GM23338 (cell line): ENCODE results near the gene ARHGAP30. TPM values are rescaled to one million over a fixed set of nuclear protein-coding genes. Genes with fewer than 3 reads are reported as not detected.

Experiments
- ATAC-seq: fragments of 200-7000 bp; cut with Tn5 transposase; 3 replicates; pipeline ENCODE4 v1.9.1; 2020
- DNase-seq: peaks from one replicate; pipeline ENCODE4 v3.0.0-alpha.2; 2015; ENCODE audit warnings: low spot score
- H2AFZ ChIP-seq: fragments of 200-600 bp; sonication (generic); 2 replicates; pipeline ENCODE4 v1.8.0; 2016; ENCODE audit warnings: antibody characterized with exemption, mild to moderate bottlenecking, moderate library complexity
- H3F3A ChIP-seq: fragments of 200-600 bp; sonication (generic); replicated peaks from 2 replicates; pipeline ENCODE4 v1.8.0; 2017; ENCODE audit warnings: antibody characterized with exemption, mixed run types, low read depth
- H3K27ac ChIP-seq: fragments of 200-600 bp; sonication (generic); 2 replicates; pipeline ENCODE4 v1.6.1; 2016; ENCODE audit warnings: low read depth
- H3K27me3 ChIP-seq: fragments of 200-600 bp; sonication (generic); 2 replicates; pipeline ENCODE4 v1.8.0; 2016; ENCODE audit warnings: mild to moderate bottlenecking, mixed run types, moderate library complexity; ENCODE audit not compliant: insufficient read depth
- H3K36me3 ChIP-seq: fragments of 200-600 bp; sonication (generic); 2 replicates; pipeline ENCODE4 v1.8.0; 2016; ENCODE audit warnings: mild to moderate bottlenecking; ENCODE audit not compliant: insufficient read depth
- H3K4me1 ChIP-seq: fragments of 200-600 bp; sonication (generic); 2 replicates; pipeline ENCODE4 v1.8.0; 2016; ENCODE audit warnings: mild to moderate bottlenecking, moderate library complexity; ENCODE audit not compliant: insufficient read depth
- H3K4me2 ChIP-seq: fragments of 200-600 bp; sonication (generic); 2 replicates; pipeline ENCODE4 v1.7.1; 2017; ENCODE audit warnings: mixed run types
- H3K4me3 ChIP-seq: fragments of 200-600 bp; sonication (generic); 2 replicates; pipeline ENCODE4 v1.6.1; 2016; ENCODE audit warnings: mixed run types
- H3K79me2 ChIP-seq: fragments of 200-600 bp; sonication (generic); replicated peaks from 2 replicates; pipeline ENCODE4 v1.8.0; 2017; ENCODE audit warnings: mild to moderate bottlenecking; ENCODE audit not compliant: insufficient read depth
- H3K9me2 ChIP-seq: fragments of 200-600 bp; sonication (generic); 2 replicates; pipeline ENCODE4 v1.8.0; 2017; ENCODE audit not compliant: insufficient read depth
- H4K20me1 ChIP-seq: fragments of 200-600 bp; sonication (generic); replicated peaks from 2 replicates; pipeline ENCODE4 v1.8.0; 2017; ENCODE audit warnings: mild to moderate bottlenecking; ENCODE audit not compliant: insufficient read depth
- H3K27ac Mint-ChIP-seq: 2 replicates; pipeline ENCODE4 v1.8.0; 2020; ENCODE audit warnings: inconsistent platforms, mild to moderate bottlenecking, moderate library complexity, mixed read lengths
- H3K27me3 Mint-ChIP-seq: 3 replicates; pipeline ENCODE4 v1.8.0; 2022; ENCODE audit warnings: low read depth, mild to moderate bottlenecking, moderate library complexity, mixed read lengths, inconsistent platforms; ENCODE audit not compliant: insufficient read depth, poor library complexity
- H3K36me3 Mint-ChIP-seq: 3 replicates; pipeline ENCODE4 v1.8.0; 2021; ENCODE audit warnings: low read depth, mild to moderate bottlenecking, inconsistent platforms, moderate library complexity, mixed read lengths
- H3K4me1 Mint-ChIP-seq: 3 replicates; pipeline ENCODE4 v1.8.0; 2020; ENCODE audit warnings: mild to moderate bottlenecking, inconsistent platforms, mixed read lengths
- H3K4me3 Mint-ChIP-seq: 3 replicates; pipeline ENCODE4 v1.8.0; 2021; ENCODE audit warnings: moderate library complexity, mild to moderate bottlenecking, inconsistent platforms, mixed read lengths
- H3K9me3 Mint-ChIP-seq: 3 replicates; pipeline ENCODE4 v1.8.0; 2020; ENCODE audit warnings: moderate library complexity, mild to moderate bottlenecking, inconsistent platforms, mixed read lengths
- CREB1 ChIP-seq: fragments of 250-450 bp; sonication (Bioruptor Pico); IDR thresholded peaks from 2 replicates; pipeline ENCODE4 v1.5.0; 2020; ENCODE audit warnings: low read depth, mild to moderate bottlenecking, moderate library complexity
- ETS1 ChIP-seq: IDR thresholded peaks from 2 replicates; pipeline ENCODE4 v1.6.1; 2016; ENCODE audit warnings: antibody characterized with exemption
- EZH2 ChIP-seq: fragments of 200-600 bp; sonication (generic); IDR thresholded peaks from one replicate; pipeline ENCODE4 v1.8.0; 2017; ENCODE audit warnings: antibody characterized with exemption, mild to moderate bottlenecking, low read depth; ENCODE audit not compliant: unreplicated experiment
- EZH2phosphoT487 ChIP-seq: fragments of 200-600 bp; sonication (generic); IDR thresholded peaks from one replicate; pipeline ENCODE4 v1.8.1; 2018; ENCODE audit warnings: antibody characterized with exemption; ENCODE audit not compliant: unreplicated experiment
- POLR2AphosphoS5 ChIP-seq: IDR thresholded peaks from 2 replicates; pipeline ENCODE4 v1.6.1; 2016; ENCODE audit warnings: antibody characterized with exemption, low read depth
- STAT1 ChIP-seq: IDR thresholded peaks from one replicate; pipeline ENCODE4 v1.6.1; 2016; ENCODE audit warnings: antibody characterized with exemption; ENCODE audit not compliant: unreplicated experiment
- ZNF114 ChIP-seq: fragments of 250-450 bp; sonication (Bioruptor Pico); IDR thresholded peaks from 2 replicates; pipeline ENCODE4 v1.5.0; 2020; ENCODE audit warnings: mild to moderate bottlenecking, moderate library complexity
- ZNF331 ChIP-seq: fragments of 250-450 bp; sonication (Bioruptor Pico); IDR thresholded peaks from 2 replicates; pipeline ENCODE4 v1.5.0; 2020; ENCODE audit warnings: low read depth, mild to moderate bottlenecking, moderate library complexity
- polyA plus RNA-seq: library from polyadenylated mRNA; unstranded; fragments of >200 nt; fragmentation: Nextera tagmentation; extraction: Ambion mirVana; gene quantifications from 2 replicates; pipeline ENCODE4 v1.2.1, GENCODE V29; 2016
- total RNA-seq: library from RNA; depleted of rRNA; stranded (reverse); fragments of >200 nt; shearing (Covaris generic); gene quantifications from 2 replicates; pipeline ENCODE4 v1.2.3, GENCODE V29; 2014
- TF ChIP-seq, protein P1 (sequence below): IDR thresholded peaks from one replicate; pipeline ENCODE4 v1.6.1; 2018; ENCODE audit warnings: antibody characterized with exemption; ENCODE audit not compliant: unreplicated experiment
- TF ChIP-seq, protein P2 (sequence below), 2 experiments: fragments of 200-600 bp in 1 of 2; sonication (generic) in 1 of 2; conservative IDR thresholded peaks; 2 replicates each; pipeline versions ENCODE4 v1.5.1 to v1.6.1; 2016 to 2017; ENCODE audit warnings: antibody characterized with exemption in 2 of 2, low read depth in 2 of 2, mild to moderate bottlenecking in 2 of 2, moderate library complexity in 1 of 2

The ARHGAP30 gene
- total and polyA plus RNA-seq, 2 experiments from 2014 or later = 0.45 TPM; not detected in 1

GRCh38 chr1:161046605-161047228, 23.0 kb downstream of the ARHGAP30 start:
- Mint-ChIP-seq H3K27me3 (peaks cover 16% of the 10 kb centered on the region), H3K9me3 (peaks cover 38% of the 10 kb centered on the region), H3K36me3 (peaks cover 38% of the 10 kb centered on the region), H3K4me3 (peak overlapping the region; percentile 97), H3K4me1 (peaks cover 23% of the 10 kb centered on the region), H3K27ac (peak overlapping the region; percentile 99)
- H3F3A ChIP-seq = peaks cover 15% of the 10 kb centered on the region; the same call in 1 of the 2 replicates
- peaks cover 6% of the 10 kb centered on the region; the same call in 1 of the 2 replicates for H3K36me3 ChIP-seq
- H4K20me1 ChIP-seq = no peaks in the 10 kb centered on the region
- TF ChIP-seq EZH2 (no peak), ZNF331 (CRISPR knock-in tag) (no peak), EZH2phosphoT487 (no peak)
- TF ChIP-seq, protein P1, sequence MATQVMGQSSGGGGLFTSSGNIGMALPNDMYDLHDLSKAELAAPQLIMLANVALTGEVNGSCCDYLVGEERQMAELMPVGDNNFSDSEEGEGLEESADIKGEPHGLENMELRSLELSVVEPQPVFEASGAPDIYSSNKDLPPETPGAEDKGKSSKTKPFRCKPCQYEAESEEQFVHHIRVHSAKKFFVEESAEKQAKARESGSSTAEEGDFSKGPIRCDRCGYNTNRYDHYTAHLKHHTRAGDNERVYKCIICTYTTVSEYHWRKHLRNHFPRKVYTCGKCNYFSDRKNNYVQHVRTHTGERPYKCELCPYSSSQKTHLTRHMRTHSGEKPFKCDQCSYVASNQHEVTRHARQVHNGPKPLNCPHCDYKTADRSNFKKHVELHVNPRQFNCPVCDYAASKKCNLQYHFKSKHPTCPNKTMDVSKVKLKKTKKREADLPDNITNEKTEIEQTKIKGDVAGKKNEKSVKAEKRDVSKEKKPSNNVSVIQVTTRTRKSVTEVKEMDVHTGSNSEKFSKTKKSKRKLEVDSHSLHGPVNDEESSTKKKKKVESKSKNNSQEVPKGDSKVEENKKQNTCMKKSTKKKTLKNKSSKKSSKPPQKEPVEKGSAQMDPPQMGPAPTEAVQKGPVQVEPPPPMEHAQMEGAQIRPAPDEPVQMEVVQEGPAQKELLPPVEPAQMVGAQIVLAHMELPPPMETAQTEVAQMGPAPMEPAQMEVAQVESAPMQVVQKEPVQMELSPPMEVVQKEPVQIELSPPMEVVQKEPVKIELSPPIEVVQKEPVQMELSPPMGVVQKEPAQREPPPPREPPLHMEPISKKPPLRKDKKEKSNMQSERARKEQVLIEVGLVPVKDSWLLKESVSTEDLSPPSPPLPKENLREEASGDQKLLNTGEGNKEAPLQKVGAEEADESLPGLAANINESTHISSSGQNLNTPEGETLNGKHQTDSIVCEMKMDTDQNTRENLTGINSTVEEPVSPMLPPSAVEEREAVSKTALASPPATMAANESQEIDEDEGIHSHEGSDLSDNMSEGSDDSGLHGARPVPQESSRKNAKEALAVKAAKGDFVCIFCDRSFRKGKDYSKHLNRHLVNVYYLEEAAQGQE = no peak
- TF ChIP-seq, protein P2, sequence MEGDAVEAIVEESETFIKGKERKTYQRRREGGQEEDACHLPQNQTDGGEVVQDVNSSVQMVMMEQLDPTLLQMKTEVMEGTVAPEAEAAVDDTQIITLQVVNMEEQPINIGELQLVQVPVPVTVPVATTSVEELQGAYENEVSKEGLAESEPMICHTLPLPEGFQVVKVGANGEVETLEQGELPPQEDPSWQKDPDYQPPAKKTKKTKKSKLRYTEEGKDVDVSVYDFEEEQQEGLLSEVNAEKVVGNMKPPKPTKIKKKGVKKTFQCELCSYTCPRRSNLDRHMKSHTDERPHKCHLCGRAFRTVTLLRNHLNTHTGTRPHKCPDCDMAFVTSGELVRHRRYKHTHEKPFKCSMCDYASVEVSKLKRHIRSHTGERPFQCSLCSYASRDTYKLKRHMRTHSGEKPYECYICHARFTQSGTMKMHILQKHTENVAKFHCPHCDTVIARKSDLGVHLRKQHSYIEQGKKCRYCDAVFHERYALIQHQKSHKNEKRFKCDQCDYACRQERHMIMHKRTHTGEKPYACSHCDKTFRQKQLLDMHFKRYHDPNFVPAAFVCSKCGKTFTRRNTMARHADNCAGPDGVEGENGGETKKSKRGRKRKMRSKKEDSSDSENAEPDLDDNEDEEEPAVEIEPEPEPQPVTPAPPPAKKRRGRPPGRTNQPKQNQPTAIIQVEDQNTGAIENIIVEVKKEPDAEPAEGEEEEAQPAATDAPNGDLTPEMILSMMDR (conservative IDR thresholded peaks at IDR 0.05; ENCODE audit: low read depth in 2 of 2) = no peak
- H3K4me2 ChIP-seq = peak overlapping the region; percentile 86
- peaks cover 7% of the 10 kb centered on the region for H3K4me1 ChIP-seq
- no peak overlapping the region for H2AFZ ChIP-seq
- H3K27me3 ChIP-seq = peaks cover 5% of the 10 kb centered on the region; the same call in 1 of the 2 replicates
- H3K27ac ChIP-seq = peak overlapping the region; percentile 90; the same call in 1 of the 2 replicates
- DNase-seq = no peak
- ATAC-seq = no peak
- peaks cover 27% of the 10 kb centered on the region for H3K79me2 ChIP-seq
- peaks cover 15% of the 10 kb centered on the region for H3K9me2 ChIP-seq
- peak overlapping the region; percentile 52 for H3K4me3 ChIP-seq

GRCh38 chr1:161045736-161046604, 23.7 kb downstream of the ARHGAP30 start, which contains the start of gene USF1:
TSS of gene USF1 (minus strand) at chr1:161045977. CDS start at chr1:161043275, 2,702 bp downstream.
- Histone ChIP-seq H4K20me1 (no peaks in the 10 kb centered on the region; the same call in 1 of the 2 replicates), H2AFZ (no peak within 1 kb of the TSS), H3K4me2 (peak within 1 kb of the TSS; percentile 86), H3K27ac (peak within 1 kb of the TSS; percentile 90), H3F3A (peaks cover 18% of the 10 kb centered on the region; the same call in 1 of the 2 replicates), H3K4me1 (peaks cover 7% of the 10 kb centered on the region), H3K9me2 (peaks cover 15% of the 10 kb centered on the region), H3K4me3 (peak within 1 kb of the TSS; percentile 52), H3K36me3 (peaks cover 10% of the 10 kb centered on the region; the same call in 1 of the 2 replicates), H3K27me3 (peaks cover 5% of the 10 kb centered on the region; the same call in 1 of the 2 replicates), H3K79me2 (peaks cover 27% of the 10 kb centered on the region)
- peaks cover 38% of the 10 kb centered on the region for H3K9me3 Mint-ChIP-seq
- ATAC-seq = peak; percentile 84
- DNase-seq = peak; percentile 98
- peak within 1 kb of the TSS; percentile 99 for H3K27ac Mint-ChIP-seq
- TF ChIP-seq STAT1 (no peak), CREB1 (CRISPR knock-in tag) (peak; percentile 65), POLR2AphosphoS5 (peak; percentile 93), ZNF114 (CRISPR knock-in tag) (peak; percentile 90), ETS1 (peak; percentile 97)
- H3K36me3 Mint-ChIP-seq = peaks cover 46% of the 10 kb centered on the region
- H3K4me3 Mint-ChIP-seq = peak within 1 kb of the TSS; percentile 97
- peaks cover 18% of the 10 kb centered on the region for H3K27me3 Mint-ChIP-seq
- peaks cover 25% of the 10 kb centered on the region for H3K4me1 Mint-ChIP-seq
